Stimulated activated CD4-positive, alpha-beta T cell treated with anti-CD3 and anti-CD28 coated beads, Interleukin-1b, Interleukin-23, amount 100 ng/mL, for 24 hours (primary cell): ENCODE data around the gene WDR37.
"Not testable (repeated sequence)": the region's sequence is repeated elsewhere in the genome, so short reads cannot be mapped to it uniquely, and the experiment has no call there.

Source experiments
- DNase-seq, 4 experiments: peaks; one replicate each; pipeline ENCODE4 v3.0.0-alpha.2; 2020; ENCODE audit warnings: low read depth in 4 of 4, low spot score in 1 of 4

WDR37 gene

DNA sequence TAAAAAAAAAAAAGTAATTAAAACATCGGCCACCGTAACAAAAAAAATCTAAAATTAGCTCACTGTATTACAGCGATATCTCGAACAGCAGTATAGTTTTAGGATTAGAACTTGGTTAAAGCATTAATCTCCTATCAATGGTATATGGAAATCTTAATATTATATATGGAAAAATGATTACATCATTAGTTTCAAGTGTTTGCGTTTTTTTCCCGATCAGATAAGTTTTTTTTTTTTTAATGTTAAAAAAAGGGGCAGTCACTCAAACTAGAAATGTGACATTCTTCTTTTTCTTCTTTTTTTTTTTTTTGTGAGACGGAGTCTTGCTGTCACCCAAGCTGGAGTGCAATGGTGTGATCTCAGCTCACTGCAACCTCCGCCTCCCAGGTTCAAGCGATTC is 14.7 kb upstream of the WDR37 start:
- no peak for DNase-seq

DNA sequence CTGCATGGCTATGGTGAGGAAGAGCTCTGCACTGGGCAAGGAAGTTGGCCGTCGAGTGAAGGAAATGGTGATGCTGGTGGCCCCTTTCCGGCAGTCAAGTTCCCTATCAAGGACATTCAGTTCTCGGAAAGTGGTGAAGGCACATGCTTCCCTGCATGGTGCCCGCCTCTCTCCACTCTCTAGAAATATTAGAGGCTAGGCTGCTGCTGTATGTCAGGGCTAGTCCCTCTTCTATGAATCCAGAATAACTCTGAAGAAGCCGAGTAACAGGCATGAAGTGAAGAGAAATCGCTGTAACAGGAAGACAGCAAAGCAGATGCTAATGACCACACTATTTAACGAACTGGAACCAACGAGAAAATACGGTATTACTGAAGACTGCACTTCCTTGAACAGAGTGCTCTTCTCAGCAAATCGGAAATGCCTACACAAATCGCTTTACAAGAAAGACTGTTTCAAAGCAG is 12.6 kb upstream of the WDR37 start:
- DNase-seq = no peak

DNA sequence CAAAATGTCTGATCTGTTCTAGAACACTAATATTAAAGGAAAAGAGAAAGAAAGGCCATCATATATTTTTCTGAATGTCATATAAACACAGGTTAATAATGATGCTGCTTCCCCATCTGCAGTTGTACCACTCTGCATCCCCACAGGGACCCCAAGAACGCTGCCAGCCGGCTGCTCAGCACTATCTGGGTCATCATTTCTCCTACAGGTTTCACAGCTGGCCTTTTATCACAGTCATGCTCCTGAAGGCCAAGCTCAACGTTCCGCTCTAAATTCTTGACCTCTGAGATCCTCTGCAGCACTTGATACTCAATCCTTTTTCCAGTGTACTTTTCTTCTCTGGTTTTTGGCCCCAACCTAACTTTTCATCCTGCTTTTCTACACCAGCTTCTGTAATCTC is 12.0 kb upstream of the WDR37 start:
- DNase-seq = no peak

DNA sequence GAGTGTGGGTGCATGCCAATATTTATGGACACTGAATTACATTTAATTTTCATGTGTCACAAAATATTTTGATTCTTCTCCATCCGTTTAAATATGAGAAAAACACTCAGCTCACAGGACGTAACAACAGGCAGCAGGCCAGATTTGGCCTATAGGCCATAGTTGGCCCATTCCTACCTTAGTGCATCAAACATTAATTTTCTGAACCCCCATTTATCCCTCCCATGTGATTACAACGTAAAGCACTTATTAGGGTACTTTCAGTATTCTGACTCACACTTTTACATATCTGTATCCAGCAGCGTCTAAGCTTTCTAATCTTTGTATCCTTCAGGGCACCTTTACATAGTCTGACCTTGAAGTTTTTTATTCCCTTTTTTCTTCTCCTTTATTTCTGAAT is 11.2 kb upstream of the WDR37 start:
- no peak for DNase-seq

DNA sequence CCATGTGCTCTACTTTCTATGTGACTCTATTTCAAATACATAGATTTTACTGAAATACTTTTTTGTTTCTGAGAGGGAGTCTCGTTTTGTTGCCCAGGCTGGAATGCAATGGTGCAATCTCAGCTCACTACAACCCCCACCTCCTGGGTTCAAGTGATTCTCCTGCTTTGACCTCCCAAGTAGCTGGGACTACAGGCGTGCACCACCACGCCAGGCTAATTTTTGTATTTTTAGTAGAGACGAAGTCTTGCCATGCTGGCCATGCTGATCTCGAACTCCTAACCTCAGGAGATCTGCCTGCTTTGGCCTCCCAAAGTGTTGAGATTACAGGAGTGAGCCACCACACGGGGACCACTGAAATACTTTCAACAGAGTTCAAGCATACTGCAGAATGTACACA is 10.8 kb upstream of the WDR37 start:
- no peak for DNase-seq

DNA sequence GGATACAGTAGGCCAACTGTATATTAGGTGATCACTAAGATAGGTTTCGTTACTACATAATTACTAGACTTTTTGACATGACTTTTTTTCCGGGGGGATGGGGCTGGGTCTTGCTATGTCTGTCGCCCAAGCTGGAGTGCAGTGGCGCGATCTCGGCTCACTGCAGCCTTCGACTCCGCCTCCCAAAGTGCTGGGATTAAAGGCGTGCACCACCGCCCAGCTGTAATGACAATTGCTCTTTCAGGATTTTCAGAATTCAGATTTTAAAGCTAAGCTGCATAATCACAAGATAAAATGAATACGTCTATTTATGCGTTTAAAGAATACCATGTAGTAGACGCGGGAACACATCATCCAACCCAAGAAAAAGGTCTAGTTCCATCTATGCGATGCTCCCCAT is 8.2 kb upstream of the WDR37 start:
- no peak for DNase-seq

DNA sequence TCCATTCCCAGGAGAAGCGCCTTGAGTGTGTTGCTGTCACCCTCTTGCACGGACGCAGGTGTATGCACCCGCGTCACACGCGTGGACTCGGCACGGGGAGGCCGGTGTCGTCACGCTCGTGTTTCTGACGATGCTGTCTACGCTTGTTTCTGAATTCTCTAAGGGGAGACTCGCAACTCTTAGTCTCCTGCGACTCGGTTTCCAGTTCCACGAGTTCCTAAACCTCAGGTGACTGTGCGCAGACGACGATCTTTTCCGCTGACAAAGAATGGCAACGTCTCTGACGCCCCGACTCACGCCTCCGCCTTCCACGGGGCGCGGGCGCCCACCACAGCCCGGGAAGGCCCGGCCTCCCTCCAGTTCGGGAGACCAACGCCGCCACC is 7.8 kb upstream of the WDR37 start:
- no peak for DNase-seq

DNA sequence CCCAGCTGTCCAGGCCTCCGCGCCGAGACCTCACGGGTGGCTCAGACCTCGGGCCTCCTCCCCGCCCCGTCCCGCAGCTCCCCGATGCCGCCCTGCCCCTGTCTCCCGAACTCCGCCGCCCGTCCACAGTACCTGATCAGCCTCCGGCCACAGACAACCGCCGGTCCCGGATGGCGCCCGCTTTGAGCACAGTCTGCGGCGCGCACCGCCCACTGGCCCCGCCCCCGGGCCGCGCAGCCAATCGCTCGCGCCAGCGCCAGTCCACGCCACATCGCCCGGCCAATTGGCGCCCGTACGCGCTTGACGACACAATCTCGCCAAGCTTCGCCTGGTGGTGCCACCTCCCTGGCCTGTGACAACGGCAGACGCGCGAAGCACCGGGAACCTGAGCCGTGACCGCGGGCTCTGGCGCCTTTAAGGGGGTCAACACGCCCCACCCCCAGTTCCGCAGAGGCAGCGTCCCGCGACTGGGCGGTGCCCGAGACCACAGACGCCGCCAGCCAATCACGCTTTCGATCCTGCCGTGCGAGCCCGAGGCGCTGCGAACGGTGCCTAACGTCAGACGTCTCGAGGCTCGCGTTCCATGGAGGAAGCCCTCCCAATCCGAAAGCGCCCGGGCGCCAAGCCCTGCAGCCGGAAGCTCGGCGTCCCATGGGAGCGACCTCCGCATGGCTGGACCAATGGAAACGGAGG is 7.3 kb upstream of the WDR37 start, which contains the start of gene IDI1:
Gene IDI1 (minus strand): TSS at position 388 of the 693 bp plus-strand sequence. CDS start 116 bp downstream, at position 272.
- DNase-seq = peak; percentile 82 to 93 (median 90)

DNA sequence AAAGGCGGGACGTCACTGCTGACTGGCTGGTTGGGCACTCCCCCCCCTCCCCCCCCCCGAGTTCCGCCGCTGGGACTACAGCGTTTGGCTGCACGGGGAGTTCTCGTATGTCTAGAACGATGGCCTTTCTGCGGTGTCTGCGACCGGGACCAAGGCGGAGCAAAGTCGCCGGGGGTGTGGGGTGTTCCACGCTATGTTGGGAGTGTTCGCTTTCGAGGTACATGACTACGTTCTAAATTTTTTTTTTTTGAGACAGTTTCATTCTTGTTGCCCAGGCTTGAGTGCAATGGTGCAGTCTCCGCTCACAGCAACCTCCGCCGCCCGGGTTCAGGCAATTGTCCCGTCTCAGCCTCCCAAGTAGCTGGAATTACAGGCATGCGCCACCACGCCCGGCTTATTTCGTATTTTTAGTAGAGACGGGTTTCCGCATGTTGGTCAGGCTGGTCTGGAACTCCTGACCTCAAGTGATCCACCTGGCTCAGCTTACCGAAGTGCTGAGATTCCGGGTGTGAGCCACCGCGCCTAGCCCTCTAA is 6.7 kb upstream of the WDR37 start:
- no peak for DNase-seq

DNA sequence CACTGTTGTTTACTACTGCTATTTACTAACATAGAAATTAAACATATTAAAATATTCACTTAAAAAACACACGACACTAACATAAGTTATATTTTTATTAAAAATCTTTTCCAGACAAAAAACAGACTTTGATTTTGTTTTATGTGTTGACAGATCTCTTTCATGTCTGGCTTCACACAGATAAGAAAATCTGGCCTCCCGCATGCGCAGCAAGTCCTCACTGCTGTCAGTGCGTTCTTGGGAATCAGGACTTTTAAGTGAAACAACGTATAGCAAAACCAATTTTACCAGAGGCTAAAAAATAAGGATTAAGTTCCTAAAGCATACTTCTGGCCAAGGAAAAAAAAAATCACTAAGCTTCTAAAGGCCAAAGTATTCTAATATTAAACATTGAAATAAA is 6.0 kb upstream of the WDR37 start:
- no peak for DNase-seq

DNA sequence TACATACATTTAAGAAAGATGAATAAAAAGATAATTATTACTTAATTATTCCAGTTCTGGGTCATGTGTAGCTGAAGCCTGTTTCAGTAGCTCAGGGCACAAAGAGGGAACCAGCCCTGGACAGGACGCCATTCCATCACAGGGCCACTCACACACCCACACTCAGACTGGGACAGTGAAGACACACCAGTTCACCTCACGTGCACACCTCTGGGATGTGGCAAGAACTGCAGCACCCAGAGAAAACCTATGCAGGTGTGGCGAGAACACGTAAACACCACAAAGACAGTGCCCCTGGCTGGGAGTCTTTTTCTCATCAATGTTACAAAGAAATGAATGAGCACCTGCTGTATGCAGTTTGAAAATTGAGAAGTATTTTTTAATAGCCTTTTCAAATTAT is 5.6 kb upstream of the WDR37 start:
- no peak for DNase-seq

DNA sequence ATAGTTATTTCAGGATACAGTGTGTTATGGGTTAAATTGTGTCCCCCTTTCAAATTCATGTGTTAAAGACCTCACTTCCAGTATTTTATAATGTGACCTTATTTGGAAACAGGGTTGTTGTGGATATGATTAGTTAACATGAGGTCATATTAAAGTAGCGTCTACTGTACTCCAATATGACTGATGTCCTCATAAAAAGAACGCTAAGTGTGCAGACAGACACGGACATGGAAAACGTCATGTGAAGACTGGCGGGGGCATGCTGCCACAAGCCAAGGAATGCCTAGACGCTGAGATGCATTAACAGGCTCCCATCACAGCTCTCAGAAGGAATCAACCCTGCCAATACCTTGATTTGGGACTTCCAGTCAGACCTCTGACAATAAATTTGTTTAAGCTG is 1.5 kb upstream of the WDR37 start:
- DNase-seq = no peak

DNA sequence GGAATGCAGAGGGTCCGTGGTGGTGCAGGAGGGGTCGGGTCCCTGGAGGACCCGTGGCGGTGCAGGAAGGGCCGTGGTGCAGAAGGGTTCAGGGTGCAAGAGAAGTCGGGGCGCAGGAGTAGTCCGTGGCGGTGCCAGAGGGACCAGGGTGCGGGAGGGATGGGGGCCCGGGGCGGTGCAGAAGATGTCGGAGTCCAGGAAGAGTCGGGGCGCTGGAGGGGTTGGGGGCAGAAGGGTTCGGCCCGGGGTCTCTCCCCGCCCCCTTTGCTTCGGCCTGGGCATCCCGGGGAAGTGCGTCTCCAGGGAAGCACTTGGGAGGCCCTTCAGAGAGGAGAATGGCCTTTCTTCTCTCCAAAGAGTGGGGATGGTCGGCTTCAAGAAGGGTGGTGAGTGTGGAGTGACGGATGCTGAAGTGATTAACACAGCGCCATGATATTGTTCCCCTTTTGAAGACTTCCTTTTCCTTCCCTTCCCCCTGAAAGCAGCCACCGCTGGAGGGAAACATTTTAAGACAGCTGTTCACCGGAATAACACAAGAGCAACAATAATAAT is 997 bp downstream of the WDR37 start:
- no peak for DNase-seq

DNA sequence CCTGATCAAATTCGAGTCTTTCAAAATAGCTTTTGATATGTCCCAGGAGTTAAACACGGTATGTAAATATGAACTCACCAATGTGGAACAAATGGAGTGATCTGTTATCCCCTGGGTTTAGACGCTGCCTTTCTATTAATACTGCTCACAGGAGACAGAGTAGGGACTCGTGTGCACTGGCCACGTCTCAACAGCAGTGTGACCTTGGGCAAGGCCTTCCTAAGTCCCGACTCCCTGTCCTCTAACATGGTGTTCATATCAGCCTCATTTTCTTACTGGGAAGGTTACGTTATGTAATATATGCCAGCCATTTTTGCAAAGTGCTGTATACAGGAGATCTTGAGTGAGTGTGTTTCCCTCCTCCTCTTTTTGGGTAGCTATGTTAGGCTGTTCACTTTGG is 1.8 kb downstream of the WDR37 start:
- DNase-seq = no peak

DNA sequence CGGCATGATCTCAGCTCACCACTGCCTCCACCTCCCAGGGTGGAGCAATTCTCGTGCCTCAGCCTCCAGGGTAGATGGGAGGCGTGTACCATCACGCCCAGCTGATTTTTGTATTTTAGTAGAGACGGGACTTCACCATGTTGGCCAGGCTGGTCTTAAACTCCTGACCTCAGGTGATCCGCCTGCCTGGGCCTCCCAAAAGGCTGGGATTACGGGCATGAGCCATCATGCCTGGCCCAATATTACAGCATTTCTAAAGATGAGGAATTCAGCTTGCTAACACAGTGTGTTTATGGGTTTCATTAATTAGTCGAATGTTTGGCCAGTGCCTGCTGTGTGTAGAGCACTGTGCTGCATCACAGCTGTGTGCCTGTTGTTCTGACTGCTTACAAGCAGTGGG is 3.7 kb downstream of the WDR37 start:
- no peak for DNase-seq

DNA sequence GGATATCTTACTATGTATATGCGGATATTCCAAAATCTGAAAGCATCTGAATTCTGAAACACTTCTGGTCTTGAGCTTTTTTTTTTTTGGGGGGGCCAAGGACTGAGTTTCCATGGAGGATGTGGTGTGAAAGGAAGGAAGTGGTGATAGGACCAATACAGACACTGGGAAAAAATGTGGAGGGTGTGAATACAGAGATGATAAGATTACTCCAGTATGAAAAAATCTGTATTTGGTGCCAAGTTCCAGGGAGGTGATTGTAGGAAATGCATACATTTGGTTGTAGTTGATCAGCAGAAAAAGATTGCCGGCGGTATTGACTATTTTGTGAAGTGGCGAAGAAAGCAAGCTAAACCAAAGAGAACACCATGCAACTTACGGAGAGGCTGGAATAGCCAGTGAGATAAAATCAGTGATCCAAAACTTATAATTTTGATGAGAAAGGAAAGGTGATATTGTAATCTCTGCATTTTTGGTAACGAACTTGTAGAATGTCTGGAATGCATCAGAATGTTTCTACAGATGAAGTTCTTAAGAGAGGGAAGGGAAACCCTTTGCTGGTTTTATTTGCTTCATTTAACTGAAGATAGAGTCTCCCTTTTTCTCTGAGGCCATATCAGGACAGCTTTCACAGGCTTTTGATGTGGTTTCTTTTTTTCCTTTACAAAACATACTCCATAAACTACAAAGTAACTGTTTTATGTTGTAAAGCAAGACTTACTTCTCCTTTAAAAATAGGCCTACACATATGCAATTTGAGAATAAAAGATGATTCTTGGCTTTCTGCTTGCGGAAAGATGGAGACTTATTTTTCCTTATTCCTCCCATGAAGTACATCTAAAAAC is 6.0 kb downstream of the WDR37 start:
- DNase-seq = no peak

DNA sequence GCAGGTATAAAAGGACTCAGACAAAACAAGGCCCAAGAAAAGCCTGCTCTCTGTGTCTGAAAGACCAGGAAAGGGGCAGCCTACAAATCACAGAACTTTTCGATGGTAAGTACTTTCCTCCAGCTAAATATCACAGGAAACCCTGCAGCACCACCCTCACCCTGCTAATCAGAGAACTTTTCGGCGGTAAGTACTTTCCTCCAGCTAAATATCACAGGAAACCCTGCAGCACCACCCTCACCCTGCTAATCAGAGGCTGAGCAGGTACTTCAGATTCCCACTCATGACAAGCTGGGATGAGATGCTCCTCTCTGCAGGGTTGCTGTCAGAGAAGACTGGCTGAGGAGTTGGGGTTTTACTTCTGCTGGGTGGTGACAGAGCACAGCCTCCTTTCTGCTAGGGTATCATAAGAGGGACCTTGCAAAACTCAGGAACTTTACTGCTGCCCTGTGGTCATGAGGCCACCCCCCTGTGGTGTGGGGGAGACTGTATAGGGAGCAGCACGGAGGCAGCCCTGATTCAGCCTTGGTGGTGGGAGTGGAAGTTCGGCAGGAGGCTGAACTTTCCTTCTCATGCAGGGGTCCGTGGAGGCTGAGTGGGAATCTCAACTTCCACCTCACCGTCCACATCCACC is 7.2 kb downstream of the WDR37 start:
- DNase-seq = no peak

DNA sequence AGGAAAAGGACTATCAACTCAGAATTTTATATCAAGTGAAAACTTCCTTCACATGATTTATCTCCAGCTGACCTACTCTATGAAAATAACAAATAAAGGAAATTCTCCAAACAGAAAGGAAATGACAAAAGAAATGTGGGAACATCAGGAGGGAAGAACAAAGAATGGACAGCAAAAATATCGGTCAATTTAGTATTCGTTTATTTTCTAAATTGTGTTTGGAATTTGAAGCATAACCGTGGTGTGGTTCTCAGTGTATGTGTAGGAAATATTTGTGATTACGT is 8.7 kb downstream of the WDR37 start:
- DNase-seq = no peak

DNA sequence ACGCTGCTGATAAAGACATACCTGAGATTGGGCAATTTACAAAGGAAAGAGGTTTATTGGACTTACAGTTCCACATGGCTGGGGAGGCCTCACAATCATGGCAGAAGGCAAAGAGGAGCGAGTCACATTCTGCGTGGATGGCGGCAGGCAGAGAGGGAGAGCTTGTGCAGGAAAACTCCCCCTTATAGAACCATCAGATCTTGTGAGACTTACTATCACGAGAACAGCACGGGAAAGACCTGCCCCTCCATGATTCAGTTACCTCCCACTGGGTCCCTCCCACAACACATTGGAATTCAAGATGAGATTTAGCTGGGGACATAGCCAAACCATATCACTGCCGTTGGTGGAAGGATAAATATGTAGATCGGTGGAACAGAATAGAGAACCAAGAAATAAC is 10.5 kb downstream of the WDR37 start:
- DNase-seq = not testable (repeated sequence)

DNA sequence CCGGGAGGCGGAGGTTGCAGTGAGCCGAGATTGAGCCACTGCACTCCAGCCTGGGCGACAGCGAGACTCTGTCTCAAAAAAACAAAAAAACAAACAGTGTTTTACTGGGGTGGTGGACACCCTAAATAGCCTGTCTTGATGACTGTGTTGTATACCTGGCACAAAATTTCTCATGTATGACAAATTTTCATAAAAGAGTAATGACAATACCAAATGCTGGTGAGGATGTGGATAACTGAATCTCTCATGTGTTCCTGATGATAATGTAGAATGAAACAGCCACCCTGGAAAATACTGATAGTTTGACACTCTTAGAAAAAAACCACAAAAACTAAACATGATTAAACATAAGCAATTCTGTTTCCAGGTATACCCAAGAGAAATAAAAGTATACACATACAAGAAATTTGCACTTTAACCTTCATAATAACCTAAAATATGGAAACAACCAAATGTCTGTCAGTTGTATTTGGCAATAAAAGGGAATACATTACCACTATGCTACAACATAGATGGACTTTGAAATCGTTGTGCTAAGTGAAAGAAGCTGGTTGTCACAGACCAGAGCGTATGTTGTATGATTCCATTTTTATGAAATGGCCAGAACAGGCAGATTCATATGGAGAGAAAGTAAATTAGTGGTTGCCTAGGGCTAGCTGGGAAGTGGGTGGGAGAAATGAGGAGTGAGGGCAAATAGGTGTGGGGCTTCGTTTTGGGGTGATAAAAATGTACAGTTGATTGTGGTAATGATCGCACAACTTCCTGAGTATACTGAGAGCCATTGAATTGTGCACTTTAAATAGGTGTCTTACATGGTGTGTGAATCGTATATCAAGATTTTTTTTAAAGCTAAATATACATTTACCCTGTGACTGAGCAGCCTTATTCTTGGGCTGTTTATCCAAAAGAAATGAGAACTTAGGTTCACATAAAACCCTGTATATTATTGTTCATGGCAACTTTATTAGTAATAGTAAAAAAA is 12.5 kb downstream of the WDR37 start:
- no peak for DNase-seq

DNA sequence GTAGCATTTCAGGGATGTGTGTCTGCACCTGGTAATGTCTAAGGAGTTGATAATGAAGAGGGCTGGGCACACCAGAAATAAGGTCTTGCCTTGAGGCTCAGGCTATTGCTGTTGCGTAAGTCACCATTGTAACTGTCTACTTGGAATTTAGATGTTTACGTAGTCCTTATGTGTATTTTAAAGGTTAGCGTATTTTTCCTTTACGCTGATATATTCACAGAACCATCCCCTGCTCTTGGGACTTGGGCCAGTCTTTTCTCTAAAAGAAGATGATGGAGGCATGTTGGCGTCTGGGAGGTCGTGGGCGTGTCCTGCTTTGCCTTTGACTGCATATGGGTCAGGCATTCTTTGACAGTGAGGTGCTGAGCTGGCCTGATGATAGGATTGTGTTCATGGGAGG is 14.7 kb downstream of the WDR37 start:
- no peak for DNase-seq
